Spinal cord (tissue), 10 donors: ENCODE measurements around the gene PAPSS2. TPM values are rescaled to one million over a fixed set of nuclear protein-coding genes. Genes with fewer than 3 reads are reported as not detected.

Experiments used
- DNase-seq, 6 donors: peaks; one replicate each; pipeline versions ENCODE4 v3.0.0 to v3.0.0-alpha.2; 2013 to 2015; ENCODE audit warnings: low spot score in 6 of 6, low read depth in 4 of 6
- H3K27ac ChIP-seq: one replicate; pipeline ENCODE4 v1.5.1; 2013; ENCODE audit warnings: low read depth, low read length, control low read depth
- H3K27me3 ChIP-seq: one replicate; pipeline ENCODE4 v1.6.1; 2013; ENCODE audit warnings: low read length; ENCODE audit not compliant: control insufficient read depth, insufficient read depth
- H3K36me3 ChIP-seq: one replicate; pipeline ENCODE4 v1.6.1; 2013; ENCODE audit warnings: low read length; ENCODE audit not compliant: control insufficient read depth, insufficient read depth
- H3K4me1 ChIP-seq: one replicate; pipeline ENCODE4 v1.6.1; 2013; ENCODE audit warnings: low read length; ENCODE audit not compliant: control insufficient read depth, insufficient read depth
- H3K4me3 ChIP-seq: one replicate; pipeline ENCODE4 v1.5.1; 2013; ENCODE audit warnings: low read depth, low read length, control low read depth
- H3K9me3 ChIP-seq: one replicate; pipeline ENCODE4 v1.6.1; 2013; ENCODE audit warnings: low read length; ENCODE audit not compliant: control insufficient read depth, insufficient read depth
- WGBS: methylation state at CpG from one replicate; pipeline ENCODE4 v1.1.5; 2013; ENCODE audit warnings: missing lambda C conversion rate; ENCODE audit not compliant: insufficient coverage; 5-methylcytosine and 5-hydroxymethylcytosine counted together
- polyA plus RNA-seq, 2 donors: library from polyadenylated mRNA; unstranded; fragments of 120-200 nt; gene quantifications; one replicate each; pipeline ENCODE4 v1.2.1, GENCODE V29; 2013; ENCODE audit not compliant: insufficient read length in 2 of 2
- total RNA-seq, 2 donors: library from RNA; depleted of rRNA in 1 of 2; stranded (reverse); fragments of 120-200 nt in 1 of 2; fragments of >200 nt in 1 of 2; gene quantifications; one replicate each; pipeline versions ENCODE4 v1.2.3 to v1.2.4, GENCODE V29; 2013 to 2014
- donor health status: healthy.

PAPSS2 gene
- total and polyA plus RNA-seq, 4 donors = 8.8 to 13.4 (median 11.2) TPM

DNA sequence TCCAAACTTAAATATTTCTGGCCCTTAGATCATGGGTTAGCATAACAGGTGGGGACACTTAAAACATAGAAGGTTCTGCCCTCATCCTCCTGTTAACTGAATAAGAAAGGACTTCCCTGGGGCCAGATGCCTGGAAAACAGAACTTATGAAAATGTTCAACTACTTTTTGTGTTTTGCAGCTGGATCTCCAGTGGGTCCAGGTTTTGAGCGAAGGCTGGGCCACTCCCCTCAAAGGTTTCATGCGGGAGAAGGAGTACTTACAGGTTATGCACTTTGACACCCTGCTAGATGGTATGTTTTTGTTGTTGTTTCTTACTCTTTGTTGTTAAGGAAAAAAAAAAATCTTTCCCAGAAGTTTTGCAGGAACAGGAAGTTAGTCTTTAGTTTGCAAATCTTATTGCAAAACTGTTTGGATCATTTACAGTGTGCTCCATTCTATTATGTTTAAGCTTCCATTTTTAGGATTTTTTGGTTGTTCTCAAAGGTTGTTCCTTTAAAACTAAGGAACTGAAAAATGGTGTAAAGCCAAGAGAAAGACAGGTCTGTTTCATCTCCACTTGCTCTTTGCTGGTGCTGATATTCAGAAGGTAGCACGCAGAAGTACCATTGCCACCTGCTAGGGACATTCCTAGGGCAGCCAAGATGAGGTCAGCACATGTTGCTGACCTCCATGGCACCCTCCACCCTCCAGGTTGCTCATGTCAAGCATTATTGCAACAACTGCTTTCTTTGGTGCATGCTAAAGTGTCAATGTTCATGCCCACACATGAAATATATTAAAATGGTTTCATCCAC is 56.1 kb downstream of the PAPSS2 start:
- H3K4me1 ChIP-seq = no peaks in the 10 kb centered on the region
- DNase-seq = no peak
- H3K27ac ChIP-seq = no peak overlapping the region
- 81% methylated on average over 3 of the region's 3 CpGs for WGBS
- no peak overlapping the region for H3K4me3 ChIP-seq
- H3K27me3 ChIP-seq = no peaks in the 10 kb centered on the region
- no peaks in the 10 kb centered on the region for H3K36me3 ChIP-seq
- H3K9me3 ChIP-seq = no peaks in the 10 kb centered on the region

GRCh38 chr10:87716348-87716670 is 56.6 kb downstream of the PAPSS2 start:
- no peak for DNase-seq
- no peaks in the 10 kb centered on the region for H3K4me1 ChIP-seq
- H3K27me3 ChIP-seq = no peaks in the 10 kb centered on the region
- no peaks in the 10 kb centered on the region for H3K36me3 ChIP-seq
- H3K27ac ChIP-seq = no peak overlapping the region
- no CpG with 5 or more reads among the region's 4 CpGs for WGBS
- no peak overlapping the region for H3K4me3 ChIP-seq
- H3K9me3 ChIP-seq = no peaks in the 10 kb centered on the region

GRCh38 chr10:87720665-87721064 is 61.0 kb downstream of the PAPSS2 start:
- H3K4me3 ChIP-seq = no peak overlapping the region
- no peaks in the 10 kb centered on the region for H3K27me3 ChIP-seq
- DNase-seq = no peak
- H3K4me1 ChIP-seq = no peaks in the 10 kb centered on the region
- H3K36me3 ChIP-seq = no peaks in the 10 kb centered on the region
- no peak overlapping the region for H3K27ac ChIP-seq
- WGBS = no CpG with 5 or more reads among the region's 1 CpG
- H3K9me3 ChIP-seq = no peaks in the 10 kb centered on the region

- WGBS = 100% methylated on average over 1 of the region's 2 CpGs
- H3K36me3 ChIP-seq = no peaks in the 10 kb centered on the region
Measured at GRCh38 chr10:87721781-87722180, 62.1 kb downstream of the PAPSS2 start.

DNA sequence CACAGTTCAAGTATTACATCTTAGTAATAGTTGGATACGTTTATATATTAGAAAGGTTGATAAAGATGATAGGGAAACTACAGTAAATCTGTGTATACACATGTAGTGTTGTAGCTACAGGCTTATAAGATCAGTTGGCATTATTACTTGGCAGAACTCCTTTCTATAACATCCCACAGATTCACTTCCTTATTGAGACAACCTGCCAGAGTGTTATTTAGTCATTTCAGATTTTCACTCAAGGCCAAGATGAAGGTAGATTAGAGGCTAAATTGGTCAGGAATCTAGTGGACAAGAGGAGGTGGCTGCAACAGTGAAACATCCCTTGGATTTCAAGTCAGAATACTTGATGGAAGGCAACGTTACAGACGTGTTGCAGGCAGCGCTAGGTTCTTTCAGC is 63.0 kb downstream of the PAPSS2 start:
- Histone ChIP-seq H3K27ac (no peak overlapping the region), H3K27me3 (no peaks in the 10 kb centered on the region), H3K4me1 (no peaks in the 10 kb centered on the region), H3K36me3 (no peaks in the 10 kb centered on the region), H3K9me3 (no peaks in the 10 kb centered on the region), H3K4me3 (no peak overlapping the region)
- DNase-seq = no peak
- 61% methylated on average over 3 of the region's 4 CpGs for WGBS

More at GRCh38 chr10:87721781-87722180, 62.1 kb downstream of the PAPSS2 start:
- H3K4me1 ChIP-seq = no peaks in the 10 kb centered on the region
- no peaks in the 10 kb centered on the region for H3K27me3 ChIP-seq
- no peaks in the 10 kb centered on the region for H3K9me3 ChIP-seq
- no peak overlapping the region for H3K27ac ChIP-seq
- H3K4me3 ChIP-seq = no peak overlapping the region
- DNase-seq = no peak

DNA sequence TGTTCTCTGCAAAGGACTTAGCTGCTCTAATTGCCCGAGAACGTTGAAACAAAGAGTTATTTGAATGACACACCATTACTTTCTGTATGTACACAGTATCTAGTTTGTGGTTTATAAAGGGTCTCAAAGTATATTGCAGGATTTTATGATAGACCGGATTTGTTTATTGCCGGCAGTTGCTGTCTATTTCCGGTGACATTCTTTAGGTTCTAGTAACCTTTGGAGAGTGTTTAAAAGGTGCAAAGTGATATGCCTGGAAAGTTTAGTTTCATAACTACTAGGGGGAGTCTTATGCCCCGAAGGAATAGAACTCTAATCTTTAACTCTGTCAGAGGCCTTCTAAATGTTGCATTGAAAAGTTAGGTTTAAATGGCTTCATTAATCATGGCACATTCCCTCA is 63.8 kb downstream of the PAPSS2 start:
- WGBS = no CpG with 5 or more reads among the region's 6 CpGs
- H3K27ac ChIP-seq = no peak overlapping the region
- no peak for DNase-seq

DNA sequence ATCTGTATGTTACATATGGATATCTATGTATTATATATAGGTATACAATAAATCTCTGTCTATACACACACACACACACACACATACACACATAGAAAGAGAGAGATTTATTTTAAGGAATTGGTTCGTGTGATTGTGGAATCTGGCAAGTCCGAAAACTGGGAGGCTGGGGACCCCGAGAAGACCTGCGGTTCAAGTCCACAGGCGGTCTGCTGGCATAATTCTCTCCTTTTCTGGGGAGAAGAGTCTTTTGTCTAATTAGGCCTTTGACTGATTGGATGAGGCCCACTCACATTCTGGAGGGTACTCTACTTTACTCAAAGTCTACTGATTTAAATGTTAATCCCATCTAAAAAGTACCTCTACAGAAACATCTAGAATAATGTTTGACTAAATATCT is 65.1 kb downstream of the PAPSS2 start:
- 98% methylated on average over 5 of the region's 5 CpGs for WGBS
- Histone ChIP-seq H3K36me3 (no peaks in the 10 kb centered on the region), H3K27ac (no peak overlapping the region), H3K4me3 (no peak overlapping the region), H3K27me3 (no peaks in the 10 kb centered on the region), H3K4me1 (no peaks in the 10 kb centered on the region), H3K9me3 (no peaks in the 10 kb centered on the region)
- no peak for DNase-seq

More for the DNA sequence above, 63.8 kb downstream of the PAPSS2 start:
- H3K27me3 ChIP-seq = no peaks in the 10 kb centered on the region
- no peaks in the 10 kb centered on the region for H3K9me3 ChIP-seq
- no peaks in the 10 kb centered on the region for H3K4me1 ChIP-seq
- H3K36me3 ChIP-seq = no peaks in the 10 kb centered on the region
- H3K4me3 ChIP-seq = no peak overlapping the region

GRCh38 chr10:87729940-87730339 is 70.3 kb downstream of the PAPSS2 start:
- no peak overlapping the region for H3K4me3 ChIP-seq
- H3K9me3 ChIP-seq = no peaks in the 10 kb centered on the region
- no peaks in the 10 kb centered on the region for H3K36me3 ChIP-seq
- no peaks in the 10 kb centered on the region for H3K27me3 ChIP-seq
- no peak for DNase-seq
- H3K27ac ChIP-seq = no peak overlapping the region
- H3K4me1 ChIP-seq = peaks cover 1% of the 10 kb centered on the region
- WGBS = 62% methylated on average over 5 of the region's 6 CpGs

DNA sequence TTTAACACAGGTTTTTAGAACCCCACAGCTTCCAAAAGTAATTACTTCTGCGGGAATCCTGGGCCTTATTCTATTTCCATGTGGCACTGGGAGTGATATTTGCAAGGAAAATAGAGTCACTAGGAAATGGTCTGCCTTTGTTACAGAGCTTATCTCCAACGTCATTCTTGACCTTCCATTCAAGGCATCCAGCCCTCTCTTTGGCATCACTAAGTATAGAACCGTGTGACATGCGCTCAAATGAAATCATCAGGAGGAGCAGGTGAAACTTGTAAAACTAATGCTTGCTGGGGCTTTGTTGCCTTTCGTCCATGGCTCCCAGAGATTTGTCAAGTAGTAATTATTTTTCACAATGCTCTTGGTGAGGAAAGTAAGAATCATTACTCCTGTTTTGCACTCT is 73.4 kb downstream of the PAPSS2 start:
- WGBS = 69% methylated on average over 3 of the region's 5 CpGs
- no peak for DNase-seq

More for the DNA sequence above, 73.4 kb downstream of the PAPSS2 start:
- H3K36me3 ChIP-seq = no peaks in the 10 kb centered on the region
- no peaks in the 10 kb centered on the region for H3K27me3 ChIP-seq
- H3K4me1 ChIP-seq = peaks cover 3% of the 10 kb centered on the region
- H3K27ac ChIP-seq = no peak overlapping the region
- no peak overlapping the region for H3K4me3 ChIP-seq
- no peaks in the 10 kb centered on the region for H3K9me3 ChIP-seq
